Nephron (organoid): ENCODE results near the gene ULK2.

Experiments
- H3K27ac Mint-ChIP-seq, 3 experiments: 2 replicates each; pipeline ENCODE4 v1.8.0; 2020; ENCODE audit warnings: mixed read lengths in 3 of 3, mild to moderate bottlenecking in 2 of 3, moderate library complexity in 1 of 3
- H3K27me3 Mint-ChIP-seq: 2 replicates; pipeline ENCODE4 v1.8.0; 2021; ENCODE audit warnings: low read depth, mild to moderate bottlenecking, moderate library complexity, mixed read lengths
- H3K36me3 Mint-ChIP-seq: 2 replicates; pipeline ENCODE4 v1.8.0; 2020; ENCODE audit warnings: low read depth, mixed read lengths
- H3K4me1 Mint-ChIP-seq: 2 replicates; pipeline ENCODE4 v1.8.0; 2020; ENCODE audit warnings: mixed read lengths
- H3K4me3 Mint-ChIP-seq, 3 experiments: 2 replicates each; pipeline ENCODE4 v1.8.0; 2020; ENCODE audit warnings: mild to moderate bottlenecking in 3 of 3, mixed read lengths in 3 of 3, moderate library complexity in 2 of 3
- H3K9me3 Mint-ChIP-seq: 2 replicates; pipeline ENCODE4 v1.8.0; 2020; ENCODE audit warnings: mixed read lengths
- TF ChIP-seq, protein P1 (sequence below), 3 experiments: fragments of 200-600 bp; sonication (generic); IDR thresholded peaks; one replicate each; pipeline ENCODE4 v1.5.0; 2021; ENCODE audit warnings: antibody characterized with exemption in 3 of 3; ENCODE audit not compliant: unreplicated experiment in 3 of 3

The ULK2 gene

DNA sequence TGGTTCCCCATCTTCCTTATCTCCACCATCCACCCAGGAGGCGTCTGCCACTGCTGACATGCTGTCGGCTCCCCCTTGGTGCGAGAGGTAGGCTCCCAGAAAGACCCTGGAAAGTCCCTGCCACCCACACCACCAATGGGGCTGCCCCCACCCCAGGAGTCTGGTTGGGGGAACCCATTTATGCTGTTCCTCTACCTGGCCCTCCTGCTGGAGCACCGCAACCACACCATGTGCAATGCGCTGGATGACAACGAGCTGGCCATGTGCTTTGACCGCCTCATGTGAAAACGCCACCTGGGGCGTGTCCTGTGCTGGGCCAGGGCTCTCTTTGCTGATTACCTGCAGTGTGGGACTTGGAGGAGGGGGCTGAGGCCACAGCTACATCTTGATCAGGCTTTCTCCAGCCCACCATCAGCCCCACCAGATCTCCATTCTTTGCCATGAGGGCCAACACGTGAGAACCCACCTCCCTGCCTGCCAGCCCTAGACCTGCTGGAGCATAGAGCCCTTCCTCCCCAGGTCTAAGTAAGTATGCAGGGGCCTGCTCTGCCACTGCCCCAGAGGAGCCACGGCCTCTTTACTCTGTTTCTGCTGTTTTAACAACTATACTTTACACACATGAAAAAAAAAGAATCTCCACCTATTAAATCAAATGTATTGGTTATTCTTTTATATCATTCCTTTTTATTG, 111.8 kb downstream of the ULK2 start:
- Mint-ChIP-seq H3K4me1 (peaks cover 3% of the 10 kb centered on the region), H3K27ac (no peak overlapping the region), H3K27me3 (peaks cover 18% of the 10 kb centered on the region), H3K4me3 (no peak overlapping the region), H3K9me3 (peaks cover 6% of the 10 kb centered on the region), H3K36me3 (no peaks in the 10 kb centered on the region)
- TF ChIP-seq, protein P1, sequence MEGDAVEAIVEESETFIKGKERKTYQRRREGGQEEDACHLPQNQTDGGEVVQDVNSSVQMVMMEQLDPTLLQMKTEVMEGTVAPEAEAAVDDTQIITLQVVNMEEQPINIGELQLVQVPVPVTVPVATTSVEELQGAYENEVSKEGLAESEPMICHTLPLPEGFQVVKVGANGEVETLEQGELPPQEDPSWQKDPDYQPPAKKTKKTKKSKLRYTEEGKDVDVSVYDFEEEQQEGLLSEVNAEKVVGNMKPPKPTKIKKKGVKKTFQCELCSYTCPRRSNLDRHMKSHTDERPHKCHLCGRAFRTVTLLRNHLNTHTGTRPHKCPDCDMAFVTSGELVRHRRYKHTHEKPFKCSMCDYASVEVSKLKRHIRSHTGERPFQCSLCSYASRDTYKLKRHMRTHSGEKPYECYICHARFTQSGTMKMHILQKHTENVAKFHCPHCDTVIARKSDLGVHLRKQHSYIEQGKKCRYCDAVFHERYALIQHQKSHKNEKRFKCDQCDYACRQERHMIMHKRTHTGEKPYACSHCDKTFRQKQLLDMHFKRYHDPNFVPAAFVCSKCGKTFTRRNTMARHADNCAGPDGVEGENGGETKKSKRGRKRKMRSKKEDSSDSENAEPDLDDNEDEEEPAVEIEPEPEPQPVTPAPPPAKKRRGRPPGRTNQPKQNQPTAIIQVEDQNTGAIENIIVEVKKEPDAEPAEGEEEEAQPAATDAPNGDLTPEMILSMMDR (IDR thresholded peaks at IDR 0.05; ENCODE audit: unreplicated experiment in 3 of 3) = no peak

DNA sequence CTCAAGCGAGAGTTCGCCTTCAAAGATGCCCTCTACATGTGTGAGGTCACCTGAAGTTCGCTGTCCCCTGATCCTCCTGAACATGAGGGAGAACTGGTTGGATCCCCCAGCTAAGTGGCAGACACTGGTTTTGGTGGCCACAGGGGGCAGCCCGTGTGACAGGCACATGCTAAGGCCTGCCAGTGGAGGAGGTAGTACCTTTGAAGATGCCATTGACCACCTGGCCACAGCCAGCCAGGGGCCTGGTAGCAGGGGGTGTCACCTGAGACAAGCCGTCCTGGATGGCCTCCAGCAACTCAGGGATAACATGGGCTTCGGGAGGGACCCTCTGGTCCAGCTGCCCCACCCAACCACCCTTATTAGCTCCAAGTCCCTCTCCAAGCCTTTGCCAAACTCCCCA, 112.3 kb downstream of the ULK2 start:
- TF ChIP-seq, protein P1 (IDR thresholded peaks at IDR 0.05; ENCODE audit: unreplicated experiment in 3 of 3) = no peak
- H3K4me1 Mint-ChIP-seq = no peaks in the 10 kb centered on the region
- no peak overlapping the region for H3K27ac Mint-ChIP-seq
- peaks cover 2% of the 10 kb centered on the region for H3K9me3 Mint-ChIP-seq
- H3K36me3 Mint-ChIP-seq = no peaks in the 10 kb centered on the region
- peaks cover 17% of the 10 kb centered on the region for H3K27me3 Mint-ChIP-seq
- no peak overlapping the region for H3K4me3 Mint-ChIP-seq

DNA sequence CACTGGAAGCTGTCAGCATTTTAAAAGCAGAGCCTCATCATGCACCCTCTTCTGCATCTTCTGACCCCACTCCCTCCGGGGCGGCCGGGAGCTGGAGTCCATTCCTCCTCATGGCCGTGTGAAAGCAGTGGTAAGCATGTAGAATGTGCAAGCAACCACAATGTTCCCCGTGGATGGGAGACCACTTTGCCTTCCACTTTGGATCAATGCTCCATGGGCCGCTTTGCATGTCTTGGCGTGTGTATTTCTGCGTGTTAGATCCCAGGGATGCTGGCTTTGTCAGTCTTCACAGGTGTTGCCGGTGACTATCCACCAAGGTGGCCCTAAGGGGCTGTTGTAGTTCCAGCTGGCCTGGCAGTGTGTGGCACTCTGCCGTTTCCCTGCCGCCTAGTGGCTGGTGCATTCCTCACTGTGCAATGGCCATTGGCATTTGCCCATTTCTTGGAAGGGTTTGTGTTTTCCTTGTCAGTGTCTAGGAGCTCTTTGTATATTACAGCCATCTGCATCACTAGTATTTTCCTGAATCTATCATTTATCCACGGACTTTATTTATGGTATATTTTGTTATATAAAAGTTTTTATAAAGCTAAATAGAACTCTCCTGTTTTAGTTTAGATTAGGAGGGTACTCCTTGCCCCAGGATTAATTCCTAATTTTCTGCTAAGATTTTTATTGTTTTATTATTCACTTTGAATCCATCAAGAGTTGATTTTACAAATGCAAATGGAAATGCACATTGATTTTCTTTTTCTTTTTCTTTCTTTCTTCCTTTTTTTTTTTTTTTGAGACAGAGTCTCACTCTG, 113.9 kb downstream of the ULK2 start:
- Mint-ChIP-seq H3K4me1 (peaks cover 5% of the 10 kb centered on the region), H3K9me3 (no peaks in the 10 kb centered on the region), H3K36me3 (no peaks in the 10 kb centered on the region), H3K4me3 (no peak overlapping the region), H3K27me3 (peaks cover 17% of the 10 kb centered on the region), H3K27ac (no peak overlapping the region)
- TF ChIP-seq, protein P1 (IDR thresholded peaks at IDR 0.05; ENCODE audit: unreplicated experiment in 3 of 3) = peak in 2 of 3 experiments; percentile 20 to 22

DNA sequence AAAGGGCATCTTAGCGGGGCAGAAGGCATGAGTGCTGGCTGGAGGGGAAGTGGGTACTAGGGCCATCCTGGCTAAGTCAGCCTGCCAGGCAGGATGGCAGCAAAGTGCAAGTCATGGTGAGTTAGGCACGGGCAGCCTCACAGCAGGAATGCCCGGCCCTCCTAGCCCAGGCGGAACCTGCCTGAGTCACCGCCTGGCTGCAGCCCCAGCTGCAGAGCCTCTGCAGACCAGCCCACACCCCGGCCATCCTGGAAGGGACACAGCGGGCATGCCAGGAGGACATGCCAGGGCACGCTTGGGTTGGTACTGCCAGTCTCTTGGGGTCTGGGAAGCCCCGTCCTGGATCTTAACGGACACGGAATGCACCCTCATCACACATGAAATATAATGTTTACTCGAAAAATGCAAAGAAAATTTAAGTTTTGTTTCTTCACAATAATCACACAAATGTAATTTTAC, 114.7 kb downstream of the ULK2 start:
- H3K4me1 Mint-ChIP-seq = peaks cover 13% of the 10 kb centered on the region
- TF ChIP-seq, protein P1 (IDR thresholded peaks at IDR 0.05; ENCODE audit: unreplicated experiment in 3 of 3) = no peak
- no peak overlapping the region for H3K4me3 Mint-ChIP-seq
- H3K27ac Mint-ChIP-seq = no peak overlapping the region
- peaks cover 19% of the 10 kb centered on the region for H3K27me3 Mint-ChIP-seq
- H3K36me3 Mint-ChIP-seq = no peaks in the 10 kb centered on the region
- H3K9me3 Mint-ChIP-seq = no peaks in the 10 kb centered on the region

GRCh38 chr17:19752216-19753050, 115.3 kb downstream of the ULK2 start:
- no peaks in the 10 kb centered on the region for H3K9me3 Mint-ChIP-seq
- H3K4me3 Mint-ChIP-seq = no peak overlapping the region
- H3K4me1 Mint-ChIP-seq = peaks cover 16% of the 10 kb centered on the region
- TF ChIP-seq, protein P1 (IDR thresholded peaks at IDR 0.05; ENCODE audit: unreplicated experiment in 3 of 3) = no peak
- H3K27ac Mint-ChIP-seq = no peak overlapping the region
- peaks cover 22% of the 10 kb centered on the region for H3K27me3 Mint-ChIP-seq
- no peaks in the 10 kb centered on the region for H3K36me3 Mint-ChIP-seq
